ENCODE measurements around the gene BEND5. TPM values are rescaled to one million over a fixed set of nuclear protein-coding genes. Genes with fewer than 3 reads are reported as not detected.
A peak's percentile ranks its signal among the peaks of the same experiment; 100 is the strongest.

Gene BEND5
- total and polyA plus RNA-seq, 5 donors from 2014 or later, result 0.56 to 2.2 (median 1.7) TPM

GRCh38 chr1:48777219-48777895 lies 666 bp upstream of the BEND5 start:
- Histone ChIP-seq H3K36me3 (ENCODE audit: control insufficient read depth, insufficient read depth, low read length) (no peaks in the 10 kb centered on the region), H3K4me1 (ENCODE audit: control insufficient read depth, insufficient read depth, low read length, poor library complexity, severe bottlenecking) (peaks cover 3% of the 10 kb centered on the region), H3K4me3 (ENCODE audit: low read depth, low read length) (peak overlapping the region; percentile 53), H3K9me3 (ENCODE audit: control insufficient read depth in 2 of 2, low read length in 2 of 2) (no peaks in the 10 kb centered on the region), H3K27me3 (ENCODE audit: control insufficient read depth, insufficient read depth, low read length) (peaks cover 8% of the 10 kb centered on the region), H3K27ac (ENCODE audit: insufficient read depth, low read length, poor library complexity, severe bottlenecking) (no peak overlapping the region)
- H3K27me3 Mint-ChIP-seq, result peaks cover 35% of the 10 kb centered on the region
- no peaks in the 10 kb centered on the region for H3K36me3 Mint-ChIP-seq
- peaks cover 0 to 8% (median 0%) of the 10 kb centered on the region in 7 donors for H3K9me3 Mint-ChIP-seq
- H3K27ac Mint-ChIP-seq, result peak overlapping the region; percentile 75 to 83 (median 77)
- ATAC-seq (ENCODE audit: low read depth in 2 of 2) (no peak), DNase-seq (no peak)
- H3K4me3 Mint-ChIP-seq, result peak overlapping the region; percentile 74 to 91 (median 84)
- H3K4me1 Mint-ChIP-seq, result peaks cover 0 to 34% (median 8%) of the 10 kb centered on the region in 4 donors

- Mint-ChIP-seq H3K27ac (peak overlapping the region; percentile 74 to 98 (median 92)), H3K4me1 (peaks cover 0 to 36% (median 11%) of the 10 kb centered on the region in 4 donors), H3K9me3 (peaks cover 0 to 11% (median 0%) of the 10 kb centered on the region in 7 donors), H3K4me3 (peak overlapping the region; percentile 17 to 89 (median 84)), H3K27me3 (peaks cover 37% of the 10 kb centered on the region), H3K36me3 (no peaks in the 10 kb centered on the region)
- ATAC-seq (ENCODE audit: low read depth in 2 of 2), result no peak
- Histone ChIP-seq H3K4me3 (ENCODE audit: low read depth, low read length) (peak overlapping the region; percentile 14), H3K36me3 (ENCODE audit: control insufficient read depth, insufficient read depth, low read length) (no peaks in the 10 kb centered on the region), H3K9me3 (ENCODE audit: control insufficient read depth in 2 of 2, low read length in 2 of 2) (no peaks in the 10 kb centered on the region), H3K27ac (ENCODE audit: insufficient read depth, low read length, poor library complexity, severe bottlenecking) (peak overlapping the region; percentile 49), H3K4me1 (ENCODE audit: control insufficient read depth, insufficient read depth, low read length, poor library complexity, severe bottlenecking) (peaks cover 3% of the 10 kb centered on the region), H3K27me3 (ENCODE audit: control insufficient read depth, insufficient read depth, low read length) (peaks cover 8% of the 10 kb centered on the region)
- DNase-seq, result no peak
Observed at GRCh38 chr1:48775831-48776392, 779 bp downstream of the BEND5 start.

DNA sequence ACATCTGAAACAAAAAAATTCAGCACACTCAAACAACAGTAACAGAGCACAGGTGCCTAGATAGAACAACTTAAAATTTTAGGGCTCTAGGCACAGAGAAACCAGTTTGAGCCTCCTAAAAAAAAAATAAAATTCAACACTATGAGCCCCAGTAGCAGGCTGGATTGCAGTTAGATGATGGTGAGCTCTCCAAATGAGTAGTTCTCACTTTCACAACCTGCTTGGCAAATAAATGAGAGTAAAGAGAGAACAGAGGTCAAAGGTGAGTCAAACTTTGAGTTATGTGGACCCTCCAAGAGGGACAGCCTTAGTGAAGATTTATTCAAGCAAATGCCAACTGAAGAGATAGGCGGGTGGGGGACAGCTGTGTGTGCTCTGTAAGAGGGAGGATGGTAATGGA lies 3.6 kb downstream of the BEND5 start:
- Mint-ChIP-seq H3K36me3 (no peaks in the 10 kb centered on the region), H3K9me3 (peaks cover 0 to 9% (median 0%) of the 10 kb centered on the region in 7 donors), H3K4me1 (peaks cover 0 to 40% (median 13%) of the 10 kb centered on the region in 4 donors), H3K27me3 (peaks cover 31% of the 10 kb centered on the region), H3K27ac (no peak overlapping the region), H3K4me3 (no peak overlapping the region)
- Histone ChIP-seq H3K9me3 (ENCODE audit: control insufficient read depth in 2 of 2, low read length in 2 of 2) (no peaks in the 10 kb centered on the region), H3K36me3 (ENCODE audit: control insufficient read depth, insufficient read depth, low read length) (no peaks in the 10 kb centered on the region), H3K4me3 (ENCODE audit: low read depth, low read length) (no peak overlapping the region), H3K4me1 (ENCODE audit: control insufficient read depth, insufficient read depth, low read length, poor library complexity, severe bottlenecking) (peaks cover 3% of the 10 kb centered on the region), H3K27ac (ENCODE audit: insufficient read depth, low read length, poor library complexity, severe bottlenecking) (no peak overlapping the region), H3K27me3 (ENCODE audit: control insufficient read depth, insufficient read depth, low read length) (peaks cover 8% of the 10 kb centered on the region)
- DNase-seq, result no peak
- no peak for ATAC-seq (ENCODE audit: low read depth in 2 of 2)

DNA sequence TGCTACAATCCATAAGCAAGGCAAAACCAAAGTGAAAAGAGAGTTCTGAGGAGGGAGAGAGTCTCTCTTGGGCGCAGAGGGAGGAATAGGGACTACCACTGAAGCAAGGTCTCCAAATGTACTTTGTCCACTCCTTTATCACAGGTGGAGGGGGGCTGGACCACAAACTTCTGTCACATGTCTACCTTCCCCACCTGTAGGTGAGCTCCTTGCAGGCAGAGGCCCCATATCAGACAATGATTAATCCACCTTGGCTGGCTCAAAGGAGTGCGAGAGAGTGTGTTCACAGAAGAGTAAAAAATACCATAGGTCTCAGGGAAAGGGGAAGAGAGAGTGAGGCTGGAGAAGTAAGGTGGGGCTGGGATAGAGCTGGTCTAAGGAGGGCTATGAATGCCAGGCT lies 4.5 kb downstream of the BEND5 start:
- H3K36me3 ChIP-seq (ENCODE audit: control insufficient read depth, insufficient read depth, low read length), result no peaks in the 10 kb centered on the region
- no peak overlapping the region for H3K27ac ChIP-seq (ENCODE audit: insufficient read depth, low read length, poor library complexity, severe bottlenecking)
- DNase-seq (no peak), ATAC-seq (ENCODE audit: low read depth in 2 of 2) (no peak)
- H3K4me3 ChIP-seq (ENCODE audit: low read depth, low read length), result no peak overlapping the region
- H3K27me3 Mint-ChIP-seq, result peaks cover 22% of the 10 kb centered on the region
- H3K27me3 ChIP-seq (ENCODE audit: control insufficient read depth, insufficient read depth, low read length), result peaks cover 8% of the 10 kb centered on the region
- H3K4me1 Mint-ChIP-seq, result peaks cover 0 to 31% (median 11%) of the 10 kb centered on the region in 4 donors
- no peaks in the 10 kb centered on the region for H3K4me1 ChIP-seq (ENCODE audit: control insufficient read depth, insufficient read depth, low read length, poor library complexity, severe bottlenecking)
- H3K9me3 Mint-ChIP-seq, result peaks cover 0 to 9% (median 0%) of the 10 kb centered on the region in 7 donors
- no peaks in the 10 kb centered on the region for H3K36me3 Mint-ChIP-seq
- no peak overlapping the region for H3K4me3 Mint-ChIP-seq
- no peak overlapping the region for H3K27ac Mint-ChIP-seq
- H3K9me3 ChIP-seq (ENCODE audit: control insufficient read depth in 2 of 2, low read length in 2 of 2), result no peaks in the 10 kb centered on the region

- no peak overlapping the region for H3K4me3 Mint-ChIP-seq
- H3K27ac Mint-ChIP-seq, result no peak overlapping the region
- H3K4me1 Mint-ChIP-seq, result peaks cover 0 to 29% (median 9%) of the 10 kb centered on the region in 4 donors
- H3K36me3 ChIP-seq (ENCODE audit: control insufficient read depth, insufficient read depth, low read length), result no peaks in the 10 kb centered on the region
- peaks cover 21% of the 10 kb centered on the region for H3K27me3 Mint-ChIP-seq
- H3K27ac ChIP-seq (ENCODE audit: insufficient read depth, low read length, poor library complexity, severe bottlenecking), result no peak overlapping the region
- ATAC-seq (ENCODE audit: low read depth in 2 of 2), result no peak
- no peak for DNase-seq
- peaks cover 8% of the 10 kb centered on the region for H3K27me3 ChIP-seq (ENCODE audit: control insufficient read depth, insufficient read depth, low read length)
- H3K4me3 ChIP-seq (ENCODE audit: low read depth, low read length), result no peak overlapping the region
- peaks cover 0 to 9% (median 0%) of the 10 kb centered on the region in 7 donors for H3K9me3 Mint-ChIP-seq
- H3K9me3 ChIP-seq (ENCODE audit: control insufficient read depth in 2 of 2, low read length in 2 of 2), result no peaks in the 10 kb centered on the region
- H3K4me1 ChIP-seq (ENCODE audit: control insufficient read depth, insufficient read depth, low read length, poor library complexity, severe bottlenecking), result no peaks in the 10 kb centered on the region
- H3K36me3 Mint-ChIP-seq, result no peaks in the 10 kb centered on the region
Observed at GRCh38 chr1:48771561-48771960, 5.1 kb downstream of the BEND5 start.

- Mint-ChIP-seq H3K27me3 (peaks cover 6% of the 10 kb centered on the region), H3K9me3 (peaks cover 0 to 3% (median 0%) of the 10 kb centered on the region in 7 donors), H3K36me3 (no peaks in the 10 kb centered on the region), H3K4me3 (no peak overlapping the region), H3K27ac (no peak overlapping the region), H3K4me1 (peaks cover 0 to 14% (median 7%) of the 10 kb centered on the region in 4 donors)
- Histone ChIP-seq H3K36me3 (ENCODE audit: control insufficient read depth, insufficient read depth, low read length) (no peaks in the 10 kb centered on the region), H3K4me1 (ENCODE audit: control insufficient read depth, insufficient read depth, low read length, poor library complexity, severe bottlenecking) (no peaks in the 10 kb centered on the region), H3K9me3 (ENCODE audit: control insufficient read depth in 2 of 2, low read length in 2 of 2) (no peaks in the 10 kb centered on the region), H3K27ac (ENCODE audit: insufficient read depth, low read length, poor library complexity, severe bottlenecking) (no peak overlapping the region), H3K4me3 (ENCODE audit: low read depth, low read length) (no peak overlapping the region), H3K27me3 (ENCODE audit: control insufficient read depth, insufficient read depth, low read length) (no peaks in the 10 kb centered on the region)
- ATAC-seq (ENCODE audit: low read depth in 2 of 2) (no peak), DNase-seq (no peak)
Observed at GRCh38 chr1:48767975-48768510, 8.6 kb downstream of the BEND5 start.

- H3K36me3 Mint-ChIP-seq, result peaks cover 3% of the 10 kb centered on the region
- H3K9me3 ChIP-seq (ENCODE audit: control insufficient read depth in 2 of 2, low read length in 2 of 2), result no peaks in the 10 kb centered on the region
- no peak for ATAC-seq (ENCODE audit: low read depth in 2 of 2)
- peaks cover 0 to 1% (median 0%) of the 10 kb centered on the region in 7 donors for H3K9me3 Mint-ChIP-seq
- no peaks in the 10 kb centered on the region for H3K27me3 Mint-ChIP-seq
- no peaks in the 10 kb centered on the region for H3K27me3 ChIP-seq (ENCODE audit: control insufficient read depth, insufficient read depth, low read length)
- no peak overlapping the region for H3K4me3 ChIP-seq (ENCODE audit: low read depth, low read length)
- no peak overlapping the region for H3K4me3 Mint-ChIP-seq
- no peaks in the 10 kb centered on the region for H3K36me3 ChIP-seq (ENCODE audit: control insufficient read depth, insufficient read depth, low read length)
- DNase-seq, result no peak
- H3K27ac ChIP-seq (ENCODE audit: insufficient read depth, low read length, poor library complexity, severe bottlenecking), result no peak overlapping the region
- H3K4me1 Mint-ChIP-seq, result peaks cover 0 to 7% (median 1%) of the 10 kb centered on the region in 4 donors
- no peaks in the 10 kb centered on the region for H3K4me1 ChIP-seq (ENCODE audit: control insufficient read depth, insufficient read depth, low read length, poor library complexity, severe bottlenecking)
- H3K27ac Mint-ChIP-seq, result no peak overlapping the region
Observed at GRCh38 chr1:48765335-48765734, 11.4 kb downstream of the BEND5 start.
